Mucosa of descending colon (tissue), 3 donors: ENCODE data around the gene TRIM62. TPM values are rescaled to one million over a fixed set of nuclear protein-coding genes. Genes with fewer than 3 reads are reported as not detected.

Experiments
- ATAC-seq: fragments of 200-7000 bp; cut with Tn5 transposase; one replicate; pipeline ENCODE4 v1.9.1; 2020; ENCODE audit warnings: mild to moderate bottlenecking, moderate library complexity
- DNase-seq, 3 donors: peaks; one replicate each; pipeline ENCODE4 v3.0.0-alpha.2; 2020
- H3K36me3 ChIP-seq: fragments of 200-600 bp; one replicate; pipeline ENCODE4 v1.8.0; 2021; ENCODE audit warnings: low read depth, mild to moderate bottlenecking
- H3K4me1 ChIP-seq: fragments of 200-600 bp; one replicate; pipeline ENCODE4 v1.8.0; 2021; ENCODE audit warnings: low read depth, mild to moderate bottlenecking
- H3K4me3 ChIP-seq: fragments of 200-600 bp; one replicate; pipeline ENCODE4 v1.8.0; 2021; ENCODE audit warnings: mild to moderate bottlenecking
- H3K9me3 ChIP-seq: fragments of 200-600 bp; one replicate; pipeline ENCODE4 v1.8.0; 2021; ENCODE audit warnings: mild to moderate bottlenecking
- intact Hi-C, 2 donors: fragments of 100-400 bp; cut with DNase I in 1 of 2; cut with micrococcal nuclease in 1 of 2; formaldehyde crosslinking; loops; one replicate each; pipeline versions ENCODE4 v1.11.0 to v1.11.1; 2022; cut with DNase I, micrococcal nuclease
- total RNA-seq, 3 donors: library from RNA; stranded (reverse); fragmentation: NEBNext Ultra II Directional in 2 of 3; extraction: Animal tissue kit (Norgen Biotek cat#: 25700) in 2 of 3; gene quantifications; one replicate each; pipeline versions ENCODE4 v1.2.1 to v1.2.4, GENCODE V29; 2021 to 2023
- TF ChIP-seq, protein P1 (sequence below): fragments of 200-600 bp; IDR thresholded peaks from one replicate; pipeline ENCODE4 v1.8.0; 2022; ENCODE audit warnings: antibody characterized with exemption, mild to moderate bottlenecking
- donor health status: DM: no; HTN: no; CAD: no; lungs with moderate emphysema.
- donor health status: DM: no; HTN: no; CAD: no.
- donor health status: DM: no; HTN: yes; CAD: no.

The TRIM62 gene
- total RNA-seq, 3 donors from 2014 or later, result 5.0 to 9.3 (median 5.2) TPM

DNA sequence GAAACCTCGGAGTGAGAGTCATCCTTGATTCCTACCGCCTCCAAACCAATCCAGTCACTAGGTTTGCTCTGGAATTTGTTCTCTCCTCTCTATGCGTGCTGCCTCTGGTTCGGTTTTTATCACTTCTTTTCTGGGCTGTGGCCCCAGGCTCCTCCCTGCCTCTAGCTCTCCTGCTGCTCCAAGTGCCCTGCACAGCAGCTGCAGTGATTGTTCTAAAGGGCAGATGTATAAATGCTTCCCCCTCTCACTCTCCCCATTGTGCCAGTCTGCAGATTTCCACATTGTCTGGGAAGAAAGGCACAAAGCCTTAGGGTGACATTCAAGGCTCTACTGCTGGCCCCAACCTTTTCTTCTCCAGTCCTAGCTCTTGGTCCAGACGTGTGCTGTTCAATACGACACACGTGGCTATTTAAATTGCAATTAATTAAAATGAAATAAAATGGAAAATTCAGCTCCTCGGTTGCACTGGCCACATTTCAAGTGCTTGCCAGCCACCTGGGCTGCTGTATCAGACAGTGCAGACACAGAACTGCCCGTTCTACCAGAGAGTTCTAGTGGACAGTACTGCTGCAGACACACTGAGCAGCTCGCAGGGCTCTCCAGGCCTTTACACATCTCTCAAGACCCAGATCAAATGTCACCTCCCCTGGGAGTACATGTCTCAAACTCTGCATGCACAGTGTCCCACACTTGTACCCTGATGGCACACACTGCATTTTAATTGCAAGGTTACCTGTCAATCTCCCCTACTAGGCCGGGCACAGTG lies 12.4 kb downstream of the TRIM62 start:
- TF ChIP-seq, protein P1, sequence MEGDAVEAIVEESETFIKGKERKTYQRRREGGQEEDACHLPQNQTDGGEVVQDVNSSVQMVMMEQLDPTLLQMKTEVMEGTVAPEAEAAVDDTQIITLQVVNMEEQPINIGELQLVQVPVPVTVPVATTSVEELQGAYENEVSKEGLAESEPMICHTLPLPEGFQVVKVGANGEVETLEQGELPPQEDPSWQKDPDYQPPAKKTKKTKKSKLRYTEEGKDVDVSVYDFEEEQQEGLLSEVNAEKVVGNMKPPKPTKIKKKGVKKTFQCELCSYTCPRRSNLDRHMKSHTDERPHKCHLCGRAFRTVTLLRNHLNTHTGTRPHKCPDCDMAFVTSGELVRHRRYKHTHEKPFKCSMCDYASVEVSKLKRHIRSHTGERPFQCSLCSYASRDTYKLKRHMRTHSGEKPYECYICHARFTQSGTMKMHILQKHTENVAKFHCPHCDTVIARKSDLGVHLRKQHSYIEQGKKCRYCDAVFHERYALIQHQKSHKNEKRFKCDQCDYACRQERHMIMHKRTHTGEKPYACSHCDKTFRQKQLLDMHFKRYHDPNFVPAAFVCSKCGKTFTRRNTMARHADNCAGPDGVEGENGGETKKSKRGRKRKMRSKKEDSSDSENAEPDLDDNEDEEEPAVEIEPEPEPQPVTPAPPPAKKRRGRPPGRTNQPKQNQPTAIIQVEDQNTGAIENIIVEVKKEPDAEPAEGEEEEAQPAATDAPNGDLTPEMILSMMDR, result no peak
- H3K4me3 ChIP-seq, result no peak overlapping the region
- no peaks in the 10 kb centered on the region for H3K9me3 ChIP-seq
- no peaks in the 10 kb centered on the region for H3K36me3 ChIP-seq
- ATAC-seq (no peak), DNase-seq (no peak)
- intact Hi-C loops, result no loop called here
- no peaks in the 10 kb centered on the region for H3K4me1 ChIP-seq

DNA sequence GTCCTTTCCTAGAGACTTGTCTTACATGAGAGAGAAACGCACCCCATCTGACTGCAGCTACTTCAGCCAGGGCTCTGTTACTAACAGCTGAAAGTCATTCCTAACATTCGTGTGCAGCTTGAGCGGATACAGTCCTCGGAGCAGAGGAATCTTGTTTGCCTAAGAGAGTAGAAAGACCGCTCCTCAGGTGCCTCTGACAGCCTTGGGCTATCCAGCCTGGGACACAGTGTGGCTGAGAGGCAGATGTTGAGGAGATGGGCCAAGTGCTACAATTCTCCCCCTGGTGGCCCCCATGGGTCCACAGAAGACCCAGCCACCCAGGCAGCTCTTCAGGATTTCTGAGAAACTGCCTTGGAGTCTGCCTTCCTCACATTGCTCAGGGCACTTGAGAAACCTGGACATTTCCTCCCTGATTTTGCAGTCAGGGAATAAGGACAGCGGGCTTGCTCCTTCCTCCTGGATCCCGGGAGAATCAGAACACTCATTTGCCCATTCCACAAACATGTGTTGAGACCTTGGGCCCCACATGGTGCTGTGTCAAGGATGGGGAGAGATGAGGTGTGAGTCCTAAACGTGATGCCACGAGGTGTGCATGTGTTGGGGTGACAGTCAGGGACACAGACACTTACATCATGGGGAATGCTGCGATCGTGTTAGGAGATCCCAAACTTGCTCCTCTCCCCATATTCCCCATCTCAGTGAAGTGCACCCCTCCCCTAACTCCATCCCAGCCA lies 13.1 kb downstream of the TRIM62 start:
- no peak overlapping the region for H3K4me3 ChIP-seq

DNA sequence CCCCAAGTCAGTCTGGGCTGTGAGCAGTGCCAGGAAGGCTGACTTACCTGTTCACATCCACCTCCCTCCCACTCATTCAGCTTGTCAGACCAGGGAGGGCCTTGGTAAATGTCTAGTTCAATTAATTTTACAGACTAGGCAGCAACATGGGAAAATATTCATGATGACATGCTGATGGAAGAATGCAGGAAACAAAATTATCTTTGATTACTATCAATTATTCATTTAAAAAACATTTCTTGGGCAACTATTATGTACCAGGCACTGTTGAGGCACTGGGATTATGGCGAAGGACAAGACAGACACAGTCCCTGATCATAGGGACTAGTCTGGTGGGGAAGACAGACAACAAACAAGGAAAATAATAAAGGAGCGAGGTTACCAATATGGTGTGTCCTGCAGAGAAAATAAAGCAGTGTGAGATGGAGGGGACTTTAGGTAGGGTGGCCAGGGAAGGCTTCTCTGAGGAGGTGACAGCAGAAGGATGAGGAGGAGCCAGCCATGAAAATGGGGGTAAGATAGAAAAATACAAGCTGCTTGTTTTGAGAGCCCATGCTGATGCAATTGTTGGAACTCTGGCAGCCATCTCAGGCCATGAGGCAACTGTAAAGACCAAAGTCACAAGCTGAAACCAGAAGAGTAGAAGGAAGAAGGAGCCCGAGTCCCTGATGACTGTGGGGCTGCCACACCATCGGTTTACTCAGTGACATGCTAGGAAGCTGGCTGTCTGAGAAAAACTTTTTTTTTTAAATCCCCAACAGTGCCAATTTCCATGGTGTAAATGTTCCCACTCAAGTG lies 14.0 kb downstream of the TRIM62 start:
- no peaks in the 10 kb centered on the region for H3K36me3 ChIP-seq
- no peak overlapping the region for H3K4me3 ChIP-seq
- TF ChIP-seq, protein P1, result no peak
- intact Hi-C loops, result no loop called here
- no peaks in the 10 kb centered on the region for H3K4me1 ChIP-seq
- no peaks in the 10 kb centered on the region for H3K9me3 ChIP-seq
- ATAC-seq (no peak), DNase-seq (no peak)

More for the DNA sequence above, 13.1 kb downstream of the TRIM62 start:
- no peaks in the 10 kb centered on the region for H3K9me3 ChIP-seq
- no peaks in the 10 kb centered on the region for H3K4me1 ChIP-seq
- intact Hi-C loops, result no loop called here
- no peaks in the 10 kb centered on the region for H3K36me3 ChIP-seq
- TF ChIP-seq, protein P1, result no peak
- DNase-seq, result no peak
- ATAC-seq, result no peak

DNA sequence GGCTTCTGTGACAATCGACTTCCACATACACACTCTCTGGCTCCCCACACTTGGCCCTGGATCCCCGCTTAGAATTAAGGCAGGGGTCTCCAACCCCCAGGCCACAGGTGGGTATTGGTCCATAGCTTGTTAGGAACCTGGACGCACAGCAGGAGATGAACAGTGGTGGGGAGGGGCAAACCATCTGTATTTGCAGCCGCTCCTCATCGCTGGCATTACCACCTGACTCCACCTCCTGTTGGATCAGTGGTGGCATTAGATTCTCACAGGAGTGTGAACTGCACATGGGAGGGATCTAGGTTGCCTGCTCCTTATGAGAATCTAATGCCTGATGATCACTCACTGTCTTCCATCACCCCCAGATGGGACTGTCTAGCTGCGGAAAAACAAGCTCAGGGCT lies 16.0 kb downstream of the TRIM62 start:
- H3K4me3 ChIP-seq, result no peak overlapping the region
- no peak for DNase-seq
- no peaks in the 10 kb centered on the region for H3K9me3 ChIP-seq
- H3K4me1 ChIP-seq, result no peaks in the 10 kb centered on the region
- no peaks in the 10 kb centered on the region for H3K36me3 ChIP-seq
- TF ChIP-seq, protein P1, result no peak
- intact Hi-C loops, result no loop called here
- ATAC-seq, result no peak

DNA sequence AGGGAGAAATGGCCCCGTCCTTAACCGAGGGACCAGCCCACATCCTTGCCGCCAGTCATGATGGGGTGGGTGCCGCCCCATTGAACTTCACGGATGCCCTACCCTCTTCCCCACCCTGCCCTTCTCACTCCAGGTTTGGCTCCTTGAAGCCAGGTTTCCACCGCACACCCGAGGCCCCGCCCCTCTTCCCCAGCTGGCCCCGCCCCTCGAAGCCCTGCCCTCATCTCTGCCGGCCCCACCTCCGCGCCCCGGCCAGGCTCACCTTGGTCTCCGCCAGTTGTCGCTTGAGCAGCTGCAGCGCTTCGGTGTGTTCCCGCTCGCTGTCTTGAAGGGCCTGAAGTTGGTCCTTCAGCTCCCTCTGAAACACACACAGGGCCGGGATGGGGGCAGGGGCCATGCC lies 16.6 kb downstream of the TRIM62 start:
- no peak for DNase-seq
- no peaks in the 10 kb centered on the region for H3K4me1 ChIP-seq

More for the DNA sequence above, 16.6 kb downstream of the TRIM62 start:
- no peak for ATAC-seq
- TF ChIP-seq, protein P1, result no peak
- no peaks in the 10 kb centered on the region for H3K9me3 ChIP-seq
- no peak overlapping the region for H3K4me3 ChIP-seq
- H3K36me3 ChIP-seq, result no peaks in the 10 kb centered on the region
- intact Hi-C loops, result no loop called here
